ENCODE measurements around the gene MLLT3.

The MLLT3 gene

DNA sequence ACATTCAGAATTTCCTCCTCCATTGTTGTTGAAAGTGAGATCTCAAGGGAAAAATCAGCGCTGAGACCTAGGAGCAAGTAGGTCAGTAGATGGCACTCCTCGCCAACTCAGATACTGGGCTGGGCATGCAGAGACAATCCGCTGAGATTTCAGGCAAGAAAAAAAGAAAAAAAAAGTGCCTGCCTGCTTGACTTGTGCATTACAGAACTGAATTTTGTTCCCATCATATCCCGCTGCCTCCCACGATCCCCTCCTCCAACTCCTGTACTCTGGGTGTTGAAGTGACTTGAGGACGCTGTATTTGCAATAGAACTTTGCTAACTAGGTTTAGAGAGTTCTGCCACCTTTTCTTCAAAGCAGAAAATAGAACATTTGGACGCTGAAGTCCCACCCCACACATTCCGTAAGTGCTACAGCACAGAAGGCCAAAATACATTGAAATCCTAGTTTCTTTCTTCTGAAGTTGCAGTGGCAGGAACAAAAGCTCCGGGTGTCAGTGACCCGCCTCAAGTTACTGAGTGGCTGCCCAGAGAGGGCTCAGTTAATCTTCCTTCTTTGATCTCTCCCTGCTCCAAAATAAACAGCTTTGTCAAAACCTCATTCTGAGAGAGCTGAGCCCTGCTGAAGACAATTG lies 265.8 kb downstream of the MLLT3 start:
- no peak overlapping the region for H3K27ac Mint-ChIP-seq (ENCODE audit: low read depth)
- H3K4me1 Mint-ChIP-seq, result peaks cover 14% of the 10 kb centered on the region
- no peak for DNase-seq (ENCODE audit: low spot score in 2 of 2)
- H3K4me3 Mint-ChIP-seq, result no peak overlapping the region
- H3K36me3 Mint-ChIP-seq (ENCODE audit: insufficient read depth), result peaks cover 18% of the 10 kb centered on the region
- H3K9me3 Mint-ChIP-seq, result no peaks in the 10 kb centered on the region
- no peaks in the 10 kb centered on the region for H3K27me3 Mint-ChIP-seq
- ATAC-seq (replicated peaks; ENCODE audit: extremely low read depth, poor library complexity, severe bottlenecking), result no peak

DNA sequence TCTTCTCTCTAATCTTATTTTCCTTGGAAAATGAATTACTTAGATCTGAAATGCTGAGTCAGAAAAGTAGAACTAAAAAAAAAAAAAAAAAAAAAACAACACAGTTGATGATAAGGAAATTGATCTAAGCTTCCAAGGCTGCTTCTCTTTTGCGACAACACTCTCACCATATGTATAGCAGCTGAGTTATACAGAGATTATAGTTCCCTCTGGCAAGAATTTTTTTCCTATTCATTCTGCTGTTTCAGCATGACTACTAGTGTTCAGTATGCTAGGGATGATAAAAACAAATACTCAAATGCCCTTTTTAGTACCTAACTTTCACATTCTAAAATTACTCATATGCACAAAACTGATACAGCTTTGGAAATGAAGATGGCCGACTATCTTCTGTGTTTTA lies 267.3 kb downstream of the MLLT3 start:
- Mint-ChIP-seq H3K27me3 (no peaks in the 10 kb centered on the region), H3K27ac (ENCODE audit: low read depth) (no peak overlapping the region), H3K9me3 (no peaks in the 10 kb centered on the region), H3K4me1 (peaks cover 7% of the 10 kb centered on the region), H3K36me3 (ENCODE audit: insufficient read depth) (peaks cover 22% of the 10 kb centered on the region), H3K4me3 (no peak overlapping the region)
- no peak for DNase-seq (ENCODE audit: low spot score in 2 of 2)
- ATAC-seq (replicated peaks; ENCODE audit: extremely low read depth, poor library complexity, severe bottlenecking), result no peak

DNA sequence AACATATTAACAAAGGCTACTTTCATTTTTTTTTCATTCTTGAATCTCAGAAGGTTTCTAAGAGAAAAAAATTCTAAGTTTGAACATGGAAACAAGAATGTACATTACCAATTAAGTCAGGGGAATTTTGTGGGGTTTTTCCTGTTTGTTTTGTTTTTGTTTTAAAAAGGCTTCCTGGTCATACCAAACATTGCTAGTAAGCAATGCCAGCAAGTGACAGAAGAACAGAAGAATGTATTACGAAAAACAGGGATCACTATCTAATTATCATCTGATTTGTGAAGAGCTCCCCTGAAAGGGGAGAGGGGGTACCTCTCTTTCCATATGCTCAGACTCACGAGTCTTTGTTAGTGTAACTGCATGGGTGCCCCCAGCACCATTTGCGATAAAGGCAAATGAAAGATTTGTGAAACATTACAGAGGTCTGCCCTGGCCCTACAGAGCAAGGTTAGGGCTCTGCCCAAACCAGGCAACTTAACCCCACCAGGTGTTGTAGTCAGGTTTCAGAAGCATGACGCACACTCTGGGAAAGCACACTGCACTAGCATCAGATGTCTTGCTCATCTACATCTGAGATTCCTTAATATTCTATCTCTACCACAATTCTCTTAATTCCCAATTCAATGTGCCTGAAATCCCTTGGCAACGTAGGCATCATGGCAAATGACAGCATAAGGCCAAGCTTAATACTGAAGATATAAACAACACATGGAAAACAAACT lies 268.2 kb downstream of the MLLT3 start:
- no peaks in the 10 kb centered on the region for H3K27me3 Mint-ChIP-seq
- DNase-seq (ENCODE audit: low spot score in 2 of 2), result no peak
- H3K4me3 Mint-ChIP-seq, result no peak overlapping the region
- no peak for ATAC-seq (replicated peaks; ENCODE audit: extremely low read depth, poor library complexity, severe bottlenecking)
- H3K9me3 Mint-ChIP-seq, result no peaks in the 10 kb centered on the region
- peaks cover 7% of the 10 kb centered on the region for H3K4me1 Mint-ChIP-seq
- peaks cover 21% of the 10 kb centered on the region for H3K36me3 Mint-ChIP-seq (ENCODE audit: insufficient read depth)
- no peak overlapping the region for H3K27ac Mint-ChIP-seq (ENCODE audit: low read depth)

DNA sequence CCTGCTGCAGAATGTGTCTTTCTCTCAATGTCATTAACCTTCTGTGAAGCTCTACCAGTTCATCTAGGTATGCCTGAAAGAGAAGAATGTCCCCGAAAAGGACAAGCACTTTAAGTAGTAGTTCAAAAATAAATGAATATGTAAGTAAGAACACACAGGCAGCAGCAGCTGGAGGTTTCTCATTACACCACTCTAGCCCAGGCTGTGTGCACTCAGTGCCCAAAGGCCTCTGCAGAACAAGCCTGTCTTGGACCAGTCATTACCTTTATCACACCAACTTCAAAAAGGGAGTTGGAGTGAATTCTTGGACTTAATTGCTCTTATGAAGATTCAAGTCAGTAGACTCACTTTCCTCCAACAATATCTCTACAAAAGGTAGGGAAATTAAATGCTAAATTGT lies 268.8 kb downstream of the MLLT3 start:
- no peaks in the 10 kb centered on the region for H3K27me3 Mint-ChIP-seq
- H3K36me3 Mint-ChIP-seq (ENCODE audit: insufficient read depth), result peaks cover 21% of the 10 kb centered on the region
- no peak overlapping the region for H3K4me3 Mint-ChIP-seq
- peaks cover 5% of the 10 kb centered on the region for H3K4me1 Mint-ChIP-seq
- no peak for ATAC-seq (replicated peaks; ENCODE audit: extremely low read depth, poor library complexity, severe bottlenecking)
- no peak for DNase-seq (ENCODE audit: low spot score in 2 of 2)
- no peaks in the 10 kb centered on the region for H3K9me3 Mint-ChIP-seq
- no peak overlapping the region for H3K27ac Mint-ChIP-seq (ENCODE audit: low read depth)

DNA sequence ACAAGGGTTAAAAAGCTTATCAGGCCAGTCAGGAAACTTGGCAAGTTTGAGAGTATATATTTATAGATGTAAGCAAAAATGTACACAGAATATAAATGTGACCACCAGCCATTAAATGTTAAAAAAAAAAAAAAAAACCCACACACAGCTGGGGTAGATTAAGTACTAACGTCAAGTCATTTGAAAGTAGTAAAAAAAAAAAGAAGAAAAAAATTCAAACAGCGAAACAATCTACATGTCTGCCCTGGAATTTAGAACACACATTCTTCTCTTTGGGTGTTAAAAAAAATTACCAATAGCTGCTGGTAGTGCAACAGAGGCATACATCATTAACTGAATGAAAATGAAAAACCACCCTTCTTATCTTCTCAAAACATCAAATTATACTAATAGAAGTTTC lies 269.7 kb downstream of the MLLT3 start:
- Mint-ChIP-seq H3K27me3 (no peaks in the 10 kb centered on the region), H3K4me1 (no peaks in the 10 kb centered on the region), H3K27ac (ENCODE audit: low read depth) (no peak overlapping the region), H3K4me3 (no peak overlapping the region), H3K36me3 (ENCODE audit: insufficient read depth) (peaks cover 23% of the 10 kb centered on the region), H3K9me3 (no peaks in the 10 kb centered on the region)
- no peak for ATAC-seq (replicated peaks; ENCODE audit: extremely low read depth, poor library complexity, severe bottlenecking)
- no peak for DNase-seq (ENCODE audit: low spot score in 2 of 2)

DNA sequence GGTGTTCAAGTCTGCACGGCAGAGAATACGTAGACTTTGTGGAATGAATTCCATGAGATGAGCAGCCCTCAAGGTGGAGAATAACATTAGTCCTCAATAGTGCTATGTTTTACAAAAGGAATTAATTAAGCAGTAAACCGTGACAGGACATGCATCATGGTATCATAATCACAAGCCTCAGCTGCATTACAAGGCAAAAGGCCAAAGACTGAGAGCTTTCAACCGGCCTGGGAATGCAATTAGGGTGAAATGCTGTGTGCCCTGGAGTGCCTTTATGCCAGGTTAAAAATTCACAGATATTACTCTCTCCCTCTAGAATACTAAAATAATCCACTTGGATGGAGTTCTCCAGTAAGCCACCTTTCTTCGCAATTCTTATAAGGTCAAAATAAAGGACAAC lies 270.6 kb downstream of the MLLT3 start:
- Mint-ChIP-seq H3K27ac (ENCODE audit: low read depth) (no peak overlapping the region), H3K9me3 (no peaks in the 10 kb centered on the region), H3K36me3 (ENCODE audit: insufficient read depth) (peaks cover 23% of the 10 kb centered on the region), H3K27me3 (no peaks in the 10 kb centered on the region), H3K4me1 (no peaks in the 10 kb centered on the region), H3K4me3 (no peak overlapping the region)
- ATAC-seq (replicated peaks; ENCODE audit: extremely low read depth, poor library complexity, severe bottlenecking), result no peak
- DNase-seq (ENCODE audit: low spot score in 2 of 2), result no peak

DNA sequence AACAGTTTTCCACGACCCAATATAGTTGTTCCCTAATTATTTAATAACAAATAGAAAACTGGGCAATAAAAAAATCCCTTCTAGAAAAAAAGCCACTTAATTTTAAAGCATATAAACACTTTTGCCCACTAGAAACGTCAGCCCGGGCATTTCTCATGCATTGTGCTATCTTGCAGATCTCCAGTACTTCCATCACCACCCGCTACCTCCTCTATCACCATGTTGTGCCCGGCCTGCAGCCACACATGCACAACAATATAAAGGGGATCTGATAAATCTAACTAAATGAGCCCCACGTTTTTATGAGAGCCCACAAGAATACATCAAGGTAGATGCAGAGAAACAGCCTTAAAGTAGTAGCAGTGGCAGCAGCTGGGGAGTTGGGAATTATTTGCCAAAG lies 272.7 kb downstream of the MLLT3 start:
- no peak overlapping the region for H3K4me3 Mint-ChIP-seq
- no peaks in the 10 kb centered on the region for H3K4me1 Mint-ChIP-seq
- DNase-seq (ENCODE audit: low spot score in 2 of 2), result no peak
- no peak overlapping the region for H3K27ac Mint-ChIP-seq (ENCODE audit: low read depth)
- ATAC-seq (replicated peaks; ENCODE audit: extremely low read depth, poor library complexity, severe bottlenecking), result no peak
- H3K36me3 Mint-ChIP-seq (ENCODE audit: insufficient read depth), result peaks cover 29% of the 10 kb centered on the region
- H3K9me3 Mint-ChIP-seq, result no peaks in the 10 kb centered on the region
- no peaks in the 10 kb centered on the region for H3K27me3 Mint-ChIP-seq

DNA sequence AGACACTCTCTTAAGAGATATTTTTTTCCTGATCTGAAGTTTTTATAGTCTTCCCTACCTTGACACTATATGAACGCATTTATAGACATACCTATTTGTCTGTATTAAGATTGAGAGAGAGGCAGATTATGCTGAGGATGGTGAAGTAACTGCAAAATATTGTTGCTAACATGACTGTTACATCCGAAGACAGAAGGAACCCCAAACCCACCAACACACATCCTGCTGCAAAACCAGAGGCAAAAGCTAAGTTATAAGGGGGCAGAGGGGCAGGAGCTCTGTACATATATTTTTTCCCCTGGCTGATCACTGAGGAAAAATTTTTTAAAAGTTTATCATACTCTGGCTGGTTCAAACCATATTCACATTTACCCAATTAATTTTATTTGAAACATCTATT lies 279.0 kb downstream of the MLLT3 start:
- Mint-ChIP-seq H3K27me3 (no peaks in the 10 kb centered on the region), H3K36me3 (ENCODE audit: insufficient read depth) (peaks cover 15% of the 10 kb centered on the region), H3K4me3 (no peak overlapping the region), H3K27ac (ENCODE audit: low read depth) (no peak overlapping the region), H3K9me3 (no peaks in the 10 kb centered on the region), H3K4me1 (no peaks in the 10 kb centered on the region)
- ATAC-seq (replicated peaks; ENCODE audit: extremely low read depth, poor library complexity, severe bottlenecking) (no peak), DNase-seq (ENCODE audit: low spot score in 2 of 2) (no peak)

DNA sequence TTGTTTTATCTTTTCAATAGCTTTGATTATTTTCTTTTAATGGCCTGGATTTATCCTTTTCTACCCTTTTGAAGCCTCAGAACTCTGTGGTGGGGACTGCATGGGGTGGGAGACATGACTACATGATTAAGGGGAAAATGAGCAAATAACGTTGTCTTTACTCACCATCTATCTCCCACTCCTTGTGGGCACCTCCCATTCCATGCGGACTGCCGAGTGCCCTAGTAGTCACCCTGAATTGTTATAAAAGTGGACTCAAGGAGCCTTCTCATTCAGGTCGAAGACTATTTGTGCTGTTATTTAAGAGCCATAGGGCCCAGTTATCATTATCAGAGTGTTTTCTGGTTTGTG lies 281.8 kb downstream of the MLLT3 start:
- Mint-ChIP-seq H3K27me3 (no peaks in the 10 kb centered on the region), H3K4me1 (peaks cover 7% of the 10 kb centered on the region)

DNA sequence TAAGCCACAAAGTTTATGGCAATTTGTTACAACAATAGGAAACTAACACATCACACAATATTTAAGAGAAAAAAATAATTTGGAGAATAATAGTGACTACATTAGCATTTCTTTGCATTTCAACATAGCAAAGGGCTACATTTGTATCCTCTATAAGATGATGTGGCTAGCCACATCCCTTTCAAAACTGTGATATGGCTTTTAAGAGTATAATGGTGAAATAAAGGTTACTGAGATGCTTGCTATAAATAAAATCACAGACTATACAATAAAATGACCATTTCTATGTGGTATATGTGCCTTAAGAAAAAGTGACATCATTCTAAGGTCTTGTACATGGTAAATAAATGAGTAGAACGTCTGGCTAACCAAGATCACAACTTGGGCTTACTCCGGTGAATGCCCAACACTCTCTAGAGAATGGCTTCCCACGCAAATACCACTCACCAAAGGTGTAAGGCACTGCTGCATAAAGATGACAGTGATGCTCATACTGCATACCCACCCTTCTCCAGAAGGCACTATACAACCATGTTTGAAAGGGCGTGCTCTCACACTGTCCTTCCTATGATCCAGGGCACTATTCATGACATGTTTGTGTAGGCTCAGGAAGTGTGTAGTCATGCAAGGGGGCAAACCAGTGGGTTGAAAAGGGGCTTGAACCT lies 286.5 kb downstream of the MLLT3 start:
- DNase-seq (ENCODE audit: low spot score in 2 of 2), result no peak
- ATAC-seq (replicated peaks; ENCODE audit: extremely low read depth, poor library complexity, severe bottlenecking), result peak; percentile 71
- Mint-ChIP-seq H3K36me3 (ENCODE audit: insufficient read depth) (no peaks in the 10 kb centered on the region), H3K27ac (ENCODE audit: low read depth) (no peak overlapping the region), H3K9me3 (no peaks in the 10 kb centered on the region), H3K4me3 (no peak overlapping the region), H3K4me1 (peaks cover 20% of the 10 kb centered on the region), H3K27me3 (no peaks in the 10 kb centered on the region)

More for the DNA sequence above, 281.8 kb downstream of the MLLT3 start:
- H3K27ac Mint-ChIP-seq (ENCODE audit: low read depth), result no peak overlapping the region
- no peaks in the 10 kb centered on the region for H3K9me3 Mint-ChIP-seq
- no peak for ATAC-seq (replicated peaks; ENCODE audit: extremely low read depth, poor library complexity, severe bottlenecking)
- peaks cover 1% of the 10 kb centered on the region for H3K36me3 Mint-ChIP-seq (ENCODE audit: insufficient read depth)
- no peak for DNase-seq (ENCODE audit: low spot score in 2 of 2)
- H3K4me3 Mint-ChIP-seq, result no peak overlapping the region

DNA sequence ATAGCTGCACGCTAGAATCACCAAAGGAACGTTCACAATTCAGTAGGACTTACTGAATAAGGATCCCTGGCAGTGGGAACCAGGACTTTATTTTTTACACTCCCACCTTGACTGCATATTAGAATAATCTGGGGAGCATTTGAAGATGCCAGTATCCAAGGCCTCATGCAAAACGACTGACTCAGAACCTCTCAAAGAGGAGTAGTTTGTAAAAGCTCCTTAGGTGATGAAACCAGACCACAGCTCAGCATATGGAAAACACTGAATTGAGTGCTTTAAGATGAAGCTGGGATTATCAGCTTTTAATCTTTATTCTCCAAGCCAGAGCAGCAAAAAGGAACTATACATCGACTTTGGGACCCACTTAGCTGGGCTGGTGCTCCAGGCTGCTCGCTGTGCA lies 288.3 kb downstream of the MLLT3 start:
- H3K27me3 Mint-ChIP-seq, result no peaks in the 10 kb centered on the region
- H3K36me3 Mint-ChIP-seq (ENCODE audit: insufficient read depth), result no peaks in the 10 kb centered on the region
- no peak for ATAC-seq (replicated peaks; ENCODE audit: extremely low read depth, poor library complexity, severe bottlenecking)
- H3K4me3 Mint-ChIP-seq, result no peak overlapping the region
- DNase-seq (ENCODE audit: low spot score in 2 of 2), result no peak
- peaks cover 20% of the 10 kb centered on the region for H3K4me1 Mint-ChIP-seq
- H3K27ac Mint-ChIP-seq (ENCODE audit: low read depth), result no peak overlapping the region
- H3K9me3 Mint-ChIP-seq, result no peaks in the 10 kb centered on the region

DNA sequence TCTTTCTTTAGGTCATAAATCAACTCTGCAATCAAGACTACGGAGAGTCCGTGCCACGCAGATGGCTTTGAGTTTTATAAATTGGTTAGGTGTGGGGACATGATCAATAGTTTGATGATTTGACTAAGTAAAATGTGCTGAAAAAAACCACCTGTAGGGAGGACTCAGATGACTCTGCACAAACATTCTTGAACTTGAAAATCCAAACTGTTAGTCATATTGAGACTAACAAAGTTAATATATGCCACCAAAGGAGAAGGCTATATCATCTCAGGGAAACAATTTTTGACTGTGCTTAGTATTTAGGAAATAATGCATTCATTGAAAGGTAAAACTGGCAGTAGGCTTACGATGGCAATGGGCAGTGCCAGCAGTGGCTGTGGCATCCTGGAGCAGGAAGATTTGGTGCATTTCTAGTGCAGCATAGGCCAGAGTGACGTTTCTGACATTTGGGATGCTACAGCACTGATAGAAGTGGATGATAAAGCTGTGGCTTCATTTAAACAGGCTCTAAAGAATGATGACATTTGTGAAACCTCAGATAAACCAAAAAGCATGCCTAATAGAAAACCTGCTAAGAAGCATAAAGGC lies 291.1 kb downstream of the MLLT3 start:
- no peaks in the 10 kb centered on the region for H3K9me3 Mint-ChIP-seq
- ATAC-seq (replicated peaks; ENCODE audit: extremely low read depth, poor library complexity, severe bottlenecking) (no peak), DNase-seq (ENCODE audit: low spot score in 2 of 2) (no peak)
- no peak overlapping the region for H3K27ac Mint-ChIP-seq (ENCODE audit: low read depth)
- peaks cover 18% of the 10 kb centered on the region for H3K4me1 Mint-ChIP-seq
- no peaks in the 10 kb centered on the region for H3K36me3 Mint-ChIP-seq (ENCODE audit: insufficient read depth)
- H3K4me3 Mint-ChIP-seq, result no peak overlapping the region
- H3K27me3 Mint-ChIP-seq, result no peaks in the 10 kb centered on the region

DNA sequence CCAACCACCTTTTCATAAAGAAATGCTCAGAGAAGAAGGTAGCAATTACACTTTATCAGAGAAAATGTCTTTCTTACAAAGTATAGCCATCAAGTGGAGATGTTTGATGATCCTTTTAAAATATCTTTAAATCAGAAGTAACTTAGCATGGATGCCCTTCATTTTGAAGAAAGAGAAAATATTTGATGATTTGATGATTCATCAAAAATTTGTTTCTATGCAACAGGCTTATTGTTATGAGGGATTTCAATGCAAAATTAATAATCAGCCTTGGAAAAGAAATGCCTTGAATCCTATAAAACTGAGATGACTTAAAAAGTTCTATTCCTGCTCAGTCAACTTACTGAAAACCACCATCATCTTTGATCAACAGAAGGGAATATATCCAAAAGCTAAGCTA lies 291.6 kb downstream of the MLLT3 start:
- DNase-seq (ENCODE audit: low spot score in 2 of 2) (no peak), ATAC-seq (replicated peaks; ENCODE audit: extremely low read depth, poor library complexity, severe bottlenecking) (no peak)
- Mint-ChIP-seq H3K36me3 (ENCODE audit: insufficient read depth) (no peaks in the 10 kb centered on the region), H3K27me3 (no peaks in the 10 kb centered on the region), H3K4me1 (peaks cover 13% of the 10 kb centered on the region), H3K9me3 (no peaks in the 10 kb centered on the region), H3K27ac (ENCODE audit: low read depth) (no peak overlapping the region), H3K4me3 (no peak overlapping the region)

Measured in central memory CD8-positive, alpha-beta T cell (primary cell).